ENCODE data around the gene ZNF423. TPM values are rescaled to one million over a fixed set of nuclear protein-coding genes. Genes with fewer than 3 reads are reported as not detected.

The ZNF423 gene
- total RNA-seq, 2 experiments from 2014 or later = not detected

DNA sequence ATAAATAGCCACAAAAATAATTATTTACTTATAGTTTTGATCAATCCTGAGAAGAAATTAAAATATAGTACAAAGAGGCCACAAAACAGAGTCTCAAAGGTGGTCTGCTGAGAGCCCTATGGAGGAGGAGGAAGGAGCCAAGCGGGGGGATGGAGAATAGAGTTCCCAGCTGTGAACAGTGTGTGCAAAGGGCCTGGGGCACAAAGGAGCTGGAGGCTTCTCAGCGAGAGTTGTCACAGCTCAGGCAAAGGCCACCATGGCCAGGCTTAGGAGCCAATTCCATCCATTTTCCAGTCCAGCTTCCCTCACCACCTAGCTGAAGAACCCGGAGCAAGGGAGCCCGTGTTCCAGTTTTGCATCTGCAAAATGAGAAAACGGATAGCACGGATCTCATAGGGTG lies 5.4 kb upstream of the ZNF423 start:
- CTCF ChIA-PET = no interaction called here
- H3K27me3 Mint-ChIP-seq = peaks cover 39% of the 10 kb centered on the region
- peaks cover 12% of the 10 kb centered on the region for H3K4me1 Mint-ChIP-seq
- no peak overlapping the region for H3K27ac Mint-ChIP-seq
- POLR2A ChIA-PET = no interaction called here
- no peak overlapping the region for H3K4me3 Mint-ChIP-seq
- H3K9me3 Mint-ChIP-seq = no peaks in the 10 kb centered on the region
- DNase-seq = no peak
- H3K36me3 Mint-ChIP-seq (ENCODE audit: low read depth) = no peaks in the 10 kb centered on the region

DNA sequence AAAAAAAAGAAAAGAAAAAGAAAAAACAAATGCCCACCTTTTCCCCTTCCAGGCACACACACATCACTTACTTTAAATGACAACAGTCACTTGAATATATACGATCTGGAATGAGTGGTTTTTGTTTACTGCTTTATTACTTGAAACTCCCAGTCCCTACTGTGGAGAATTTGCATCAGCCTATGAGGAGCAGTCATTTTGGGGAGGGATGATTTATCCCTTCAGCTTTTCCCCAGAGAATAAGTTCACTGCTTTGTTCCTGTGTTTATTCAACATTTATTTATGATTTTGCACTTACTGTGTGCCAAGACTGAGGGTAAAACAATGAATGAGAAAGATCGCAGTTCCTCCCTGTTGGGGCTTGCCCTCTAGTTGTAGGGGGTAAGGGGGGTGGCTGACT lies 4.7 kb upstream of the ZNF423 start:
- Mint-ChIP-seq H3K9me3 (no peaks in the 10 kb centered on the region), H3K36me3 (ENCODE audit: low read depth) (no peaks in the 10 kb centered on the region), H3K4me3 (no peak overlapping the region), H3K4me1 (peaks cover 14% of the 10 kb centered on the region), H3K27ac (no peak overlapping the region), H3K27me3 (peaks cover 41% of the 10 kb centered on the region)
- CTCF ChIA-PET = no interaction called here
- DNase-seq = no peak
- POLR2A ChIA-PET = no interaction called here

DNA sequence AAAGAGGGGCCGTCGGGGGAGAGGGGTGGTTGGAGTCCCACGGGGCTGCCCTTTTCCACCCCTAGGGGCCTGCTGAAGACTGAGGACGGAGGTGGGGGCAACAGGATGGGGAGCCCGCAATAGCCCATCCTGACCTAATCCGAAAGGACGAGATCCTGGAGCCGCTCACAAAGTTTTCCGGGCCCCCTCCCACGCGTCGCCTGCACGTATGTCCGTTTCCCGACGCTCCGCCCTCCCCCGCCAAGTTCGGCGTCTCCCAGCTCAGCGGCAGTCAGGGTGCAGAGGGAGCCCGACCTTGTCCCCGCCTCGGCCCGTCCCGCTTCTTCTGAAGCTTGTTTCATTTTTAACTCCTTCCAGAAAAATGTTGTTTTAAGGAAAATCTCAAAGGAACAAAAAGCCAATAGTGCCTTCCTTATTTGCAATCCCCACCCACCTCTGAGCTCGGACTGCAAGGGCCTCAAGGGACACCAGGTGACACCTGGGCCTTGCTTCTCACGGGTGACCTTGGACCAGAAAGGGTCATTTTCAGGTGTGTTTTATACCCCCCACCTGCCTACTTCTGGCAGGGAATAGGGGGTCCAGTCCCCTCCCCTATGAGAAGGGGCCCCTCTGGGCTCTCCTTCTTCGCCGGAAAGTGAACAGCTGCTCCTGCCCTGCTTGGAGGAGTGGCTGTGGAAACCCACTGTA lies 3.4 kb upstream of the ZNF423 start:
- ChIA-PET POLR2A (no interaction called here), CTCF (interaction anchor here (0.7 to 3.2 kb wide), 3 partner anchors 9 to 17 kb away, joined by 3 to 11 read pairs (median 3); no protein-coding TSS in a partner anchor)
- Mint-ChIP-seq H3K9me3 (no peaks in the 10 kb centered on the region), H3K27ac (no peak overlapping the region), H3K27me3 (peaks cover 40% of the 10 kb centered on the region), H3K4me1 (peaks cover 14% of the 10 kb centered on the region), H3K36me3 (ENCODE audit: low read depth) (no peaks in the 10 kb centered on the region), H3K4me3 (peak overlapping the region; percentile 14)
- DNase-seq = no peak

DNA sequence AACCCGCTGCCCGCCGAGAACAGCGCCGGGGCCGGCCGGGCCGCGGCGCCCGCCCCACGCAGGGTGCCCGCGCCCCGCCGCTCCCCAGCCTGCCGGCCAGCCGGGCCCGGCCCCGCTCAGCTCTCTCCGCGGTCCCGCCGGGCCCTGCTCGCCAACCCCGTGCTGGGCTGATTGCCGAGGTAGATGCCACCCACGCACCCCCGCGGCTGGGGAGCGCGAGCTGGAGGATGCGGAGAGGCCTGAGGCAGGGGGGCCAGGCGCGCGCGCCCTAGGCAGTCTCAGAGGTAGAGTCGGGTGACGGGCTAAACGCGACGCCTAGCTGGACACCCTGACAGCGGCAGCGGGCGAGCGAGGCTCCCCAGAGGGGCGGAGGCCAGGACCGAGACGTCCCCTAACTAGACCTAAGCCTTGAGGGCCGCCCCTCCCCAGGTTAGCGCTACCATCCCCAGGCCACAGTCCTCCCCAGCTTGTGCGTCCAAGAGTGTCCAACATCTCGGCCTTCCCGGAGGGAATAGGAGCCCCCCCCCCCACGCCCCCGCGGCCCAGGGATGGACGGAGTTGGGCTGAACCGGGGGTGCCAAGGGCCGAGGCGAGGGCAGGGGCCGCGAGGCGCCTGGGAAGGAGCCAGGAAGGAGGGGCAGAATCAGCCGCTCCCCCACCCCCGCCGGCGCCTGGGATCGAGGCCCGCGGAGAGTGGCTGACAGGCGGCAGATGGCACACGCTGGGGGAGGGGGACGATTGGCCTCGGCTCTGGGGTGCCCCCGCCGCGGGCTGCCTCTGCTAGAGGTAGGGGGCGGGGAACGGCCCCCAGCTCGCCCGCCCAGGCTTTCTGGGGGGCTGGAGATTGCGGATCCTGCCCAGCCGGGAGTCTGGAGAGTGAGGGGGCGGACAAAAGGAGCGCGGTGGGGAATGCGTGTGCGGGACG lies 2.5 kb upstream of the ZNF423 start:
- Mint-ChIP-seq H3K27me3 (peaks cover 43% of the 10 kb centered on the region), H3K4me1 (peaks cover 14% of the 10 kb centered on the region), H3K36me3 (ENCODE audit: low read depth) (no peaks in the 10 kb centered on the region), H3K9me3 (no peaks in the 10 kb centered on the region), H3K4me3 (no peak overlapping the region), H3K27ac (no peak overlapping the region)
- DNase-seq = no peak
- POLR2A ChIA-PET = no interaction called here
- CTCF ChIA-PET = interaction anchor here (0.7 to 3.2 kb wide), 12 partner anchors 10 to 166 kb away, joined by 3 to 13 read pairs (median 4); no protein-coding TSS in a partner anchor

DNA sequence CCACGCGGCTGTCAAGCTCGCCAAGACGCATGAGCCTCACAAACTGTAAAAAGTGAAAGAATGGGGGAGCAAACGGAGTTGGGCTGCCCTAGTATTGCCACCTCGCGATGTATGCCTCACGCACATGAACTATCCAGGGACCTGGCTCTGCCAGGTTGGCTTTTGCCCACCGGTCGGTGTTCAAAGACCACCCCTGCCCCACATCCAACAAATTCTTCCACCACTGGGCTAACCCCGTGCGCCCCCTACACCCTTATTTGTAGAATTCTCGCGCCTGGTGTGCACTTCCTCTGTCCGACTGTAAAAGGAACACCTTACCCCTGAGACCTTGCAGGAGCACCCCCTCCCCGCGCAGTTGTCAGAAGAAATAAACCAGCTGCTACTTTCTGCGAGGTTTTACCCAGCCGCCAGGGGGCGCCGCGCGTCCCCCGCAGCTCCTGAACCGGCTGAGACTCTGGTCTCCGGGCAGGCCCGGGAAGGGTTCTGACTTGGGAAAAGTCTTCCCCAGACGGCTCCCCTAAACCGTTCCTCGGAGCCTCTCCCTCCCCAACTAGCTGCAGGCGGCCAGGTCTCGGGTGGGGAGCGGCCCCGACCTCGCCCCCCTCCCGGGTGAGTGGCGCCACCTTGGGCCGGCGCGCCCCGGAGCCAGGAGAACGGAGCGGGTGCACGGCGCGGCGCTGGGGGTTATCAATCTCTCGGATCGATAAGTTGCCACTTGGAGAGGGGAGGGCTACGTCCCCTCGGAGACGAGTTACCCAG lies 1.7 kb upstream of the ZNF423 start:
- H3K27me3 Mint-ChIP-seq = peaks cover 46% of the 10 kb centered on the region

DNA sequence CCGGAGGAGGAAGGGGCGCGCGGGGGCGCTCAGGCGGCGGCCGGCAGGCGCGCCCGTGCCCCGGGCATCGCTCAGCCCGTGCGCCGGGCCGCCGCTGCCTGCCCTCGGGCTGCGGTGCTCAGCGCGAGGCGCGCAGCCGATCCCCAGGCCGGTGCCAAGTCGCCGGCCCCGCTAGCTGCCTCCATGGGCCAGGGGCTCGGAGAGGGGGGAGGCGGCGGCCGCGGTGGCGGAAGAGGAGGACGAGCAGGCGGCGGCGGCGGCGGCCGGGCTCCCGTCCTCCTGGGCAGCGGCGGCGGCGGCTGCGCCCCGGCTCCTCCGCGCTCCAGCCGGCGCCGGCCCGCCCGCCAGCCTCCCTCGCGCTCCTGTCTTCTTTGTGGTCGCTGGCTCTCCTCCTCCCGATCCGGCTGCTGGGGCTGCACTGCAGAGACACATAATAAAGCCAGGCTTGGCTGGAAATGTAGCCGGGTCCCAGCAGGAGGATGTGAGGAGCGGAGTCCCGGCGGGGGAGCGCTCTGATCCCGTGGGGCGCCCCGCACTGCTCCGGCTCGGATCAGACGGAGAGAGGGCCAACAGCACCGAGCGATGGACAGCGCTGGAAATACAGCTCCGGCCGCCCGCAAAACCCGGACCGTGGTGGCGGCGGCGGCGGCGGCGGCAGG lies 889 bp upstream of the ZNF423 start:
- Mint-ChIP-seq H3K36me3 (ENCODE audit: low read depth) (no peaks in the 10 kb centered on the region), H3K9me3 (no peaks in the 10 kb centered on the region), H3K27ac (no peak overlapping the region), H3K4me3 (peak overlapping the region; percentile 61), H3K27me3 (peaks cover 50% of the 10 kb centered on the region), H3K4me1 (peaks cover 14% of the 10 kb centered on the region)
- DNase-seq = peak; percentile 31
- ChIA-PET CTCF (interaction anchor here (0.6 to 3.2 kb wide), 12 partner anchors 11 to 470 kb away, joined by 3 to 13 read pairs (median 4); partner anchors contain the start of gene CNEP1R1), POLR2A (no interaction called here)

More for the DNA sequence above, 1.7 kb upstream of the ZNF423 start:
- Mint-ChIP-seq H3K4me1 (peaks cover 14% of the 10 kb centered on the region), H3K36me3 (ENCODE audit: low read depth) (no peaks in the 10 kb centered on the region), H3K4me3 (peak overlapping the region; percentile 61), H3K27ac (no peak overlapping the region), H3K9me3 (no peaks in the 10 kb centered on the region)
- ChIA-PET CTCF (interaction anchor here (0.6 to 3.2 kb wide), 13 partner anchors 11 to 469 kb away, joined by 3 to 13 read pairs (median 4); no protein-coding TSS in a partner anchor), POLR2A (no interaction called here)
- peak; percentile 51 for DNase-seq

DNA sequence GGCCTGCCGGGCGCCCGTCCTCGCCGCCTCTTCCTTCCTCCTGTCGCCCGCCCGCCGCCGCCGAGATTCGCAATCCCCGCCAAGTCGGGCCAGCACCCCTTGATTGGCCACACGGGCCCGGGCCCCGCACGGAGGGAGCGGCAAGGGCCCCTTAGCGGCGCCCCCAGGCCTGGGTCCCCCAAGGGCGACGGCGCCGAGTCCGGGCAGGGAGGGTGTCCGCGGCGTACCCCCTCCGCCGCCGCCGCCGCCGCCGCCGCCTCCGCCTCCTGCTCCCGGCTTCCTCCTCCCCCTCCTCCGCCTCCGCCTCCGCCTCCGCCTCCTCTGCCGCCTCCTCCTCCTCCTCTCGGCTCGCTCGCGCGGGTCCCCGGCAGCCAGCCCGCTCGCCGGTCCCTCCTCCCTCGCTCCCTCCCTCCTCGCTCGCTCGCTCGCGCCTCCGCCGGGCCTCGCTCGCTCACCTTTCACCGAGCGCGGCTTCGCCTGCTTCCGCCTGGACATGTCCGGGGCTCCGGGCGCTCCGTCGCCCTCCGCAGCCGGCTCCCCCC lies 561 bp downstream of the ZNF423 start:
- Mint-ChIP-seq H3K4me3 (peak overlapping the region; percentile 59), H3K9me3 (no peaks in the 10 kb centered on the region)
- CTCF ChIA-PET = interaction anchor here (1.0 kb wide), 1 partner anchor 170 kb away, joined by 3 read pairs; the partner anchor contains the start of gene CNEP1R1

DNA sequence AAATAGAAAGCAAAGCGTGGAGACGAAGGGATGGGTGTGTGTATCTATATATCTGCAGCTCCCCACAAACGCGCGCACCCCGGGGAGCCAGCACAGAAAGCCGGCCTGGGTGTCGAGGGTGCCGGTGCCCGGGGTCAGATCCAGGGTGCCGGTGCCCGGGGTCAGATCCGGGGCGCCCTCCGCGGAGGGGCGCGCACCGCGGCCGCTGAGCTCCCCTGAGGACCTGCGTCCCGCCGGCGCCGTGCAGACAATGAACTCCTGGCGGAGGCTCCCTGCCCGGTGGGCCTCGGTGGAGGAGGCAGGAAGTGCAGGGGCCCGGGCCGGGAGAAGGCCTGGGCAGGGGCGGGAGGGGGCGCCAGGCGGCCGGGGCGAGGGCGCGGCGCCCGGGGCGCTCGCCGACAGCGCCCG lies 1.1 kb downstream of the ZNF423 start:
- CTCF ChIA-PET = interaction anchor here (0.7 kb wide), 1 partner anchor 809 kb away, joined by 3 read pairs; no protein-coding TSS in a partner anchor
- POLR2A ChIA-PET = no interaction called here
- H3K27ac Mint-ChIP-seq = no peak overlapping the region
- H3K4me1 Mint-ChIP-seq = peaks cover 14% of the 10 kb centered on the region
- no peak for DNase-seq
- no peaks in the 10 kb centered on the region for H3K36me3 Mint-ChIP-seq (ENCODE audit: low read depth)
- peaks cover 53% of the 10 kb centered on the region for H3K27me3 Mint-ChIP-seq
- H3K4me3 Mint-ChIP-seq = no peak overlapping the region
- no peaks in the 10 kb centered on the region for H3K9me3 Mint-ChIP-seq

More for the DNA sequence above, 561 bp downstream of the ZNF423 start:
- H3K36me3 Mint-ChIP-seq (ENCODE audit: low read depth) = no peaks in the 10 kb centered on the region
- POLR2A ChIA-PET = no interaction called here
- no peak overlapping the region for H3K27ac Mint-ChIP-seq
- DNase-seq = peak; percentile 80
- H3K4me1 Mint-ChIP-seq = peaks cover 14% of the 10 kb centered on the region
- peaks cover 51% of the 10 kb centered on the region for H3K27me3 Mint-ChIP-seq

DNA sequence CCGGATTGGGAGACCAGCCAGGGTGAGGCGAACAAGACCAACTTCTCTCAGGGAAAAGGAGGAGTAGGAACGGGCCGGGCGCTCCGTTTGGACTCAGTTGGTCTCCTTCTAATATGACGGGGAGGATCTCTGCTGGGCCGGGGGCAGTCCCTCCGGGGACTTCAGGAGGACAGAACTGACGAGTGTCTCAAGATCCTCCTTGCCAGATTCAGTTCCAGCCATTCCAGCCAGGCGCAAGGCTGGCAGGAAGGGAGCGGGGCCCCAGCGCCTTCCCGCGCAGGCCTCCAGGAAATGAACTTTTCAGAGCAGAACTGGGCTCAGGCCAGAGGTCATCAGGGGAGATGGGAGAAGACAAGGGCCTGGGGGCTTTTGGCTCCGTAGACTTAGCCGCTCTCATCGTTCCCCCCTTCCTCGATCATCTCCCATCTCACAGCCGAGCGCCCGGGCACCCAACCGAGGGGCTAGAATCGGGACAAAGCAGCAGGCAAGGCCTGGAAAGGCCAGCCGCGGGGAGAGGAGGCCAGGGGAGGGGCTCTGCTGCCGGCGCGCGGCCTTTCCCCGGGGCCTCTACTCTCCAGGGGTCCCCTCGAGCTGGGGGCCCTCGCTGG lies 1.6 kb downstream of the ZNF423 start:
- peaks cover 10% of the 10 kb centered on the region for H3K4me1 Mint-ChIP-seq
- POLR2A ChIA-PET = no interaction called here
- H3K36me3 Mint-ChIP-seq (ENCODE audit: low read depth) = no peaks in the 10 kb centered on the region
- peaks cover 53% of the 10 kb centered on the region for H3K27me3 Mint-ChIP-seq
- no peak for DNase-seq
- peak overlapping the region; percentile 47 for H3K4me3 Mint-ChIP-seq
- H3K27ac Mint-ChIP-seq = no peak overlapping the region
- H3K9me3 Mint-ChIP-seq = no peaks in the 10 kb centered on the region
- CTCF ChIA-PET = interaction anchor here (0.7 kb wide), 1 partner anchor 810 kb away, joined by 3 read pairs; no protein-coding TSS in a partner anchor

DNA sequence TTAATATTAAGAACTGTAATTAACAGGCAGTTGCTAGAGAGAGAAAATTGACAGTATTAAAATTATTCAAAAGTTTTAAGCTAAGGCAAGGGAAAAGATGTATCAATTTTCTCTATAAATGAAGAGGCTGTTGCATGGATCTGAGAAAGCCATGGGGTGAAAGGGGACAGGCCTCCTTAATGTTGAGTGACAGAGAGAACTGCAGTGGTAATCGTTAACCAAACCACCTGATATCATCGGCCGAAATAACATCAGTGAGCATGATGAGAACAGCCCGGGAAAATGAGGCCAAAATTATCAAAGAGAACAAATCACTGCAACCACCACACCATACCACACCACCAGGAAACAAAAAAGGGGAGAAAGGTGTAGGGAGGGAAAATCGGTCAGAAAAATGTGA lies 3.6 kb downstream of the ZNF423 start:
- ChIA-PET POLR2A (interaction anchor here (0.6 kb wide), 1 partner anchor 997 kb away, joined by 3 read pairs; no protein-coding TSS in a partner anchor), CTCF (no interaction called here)
- H3K36me3 Mint-ChIP-seq (ENCODE audit: low read depth) = no peaks in the 10 kb centered on the region
- H3K27me3 Mint-ChIP-seq = peaks cover 43% of the 10 kb centered on the region
- DNase-seq = no peak
- H3K9me3 Mint-ChIP-seq = no peaks in the 10 kb centered on the region
- H3K4me3 Mint-ChIP-seq = no peak overlapping the region
- H3K4me1 Mint-ChIP-seq = peaks cover 4% of the 10 kb centered on the region
- H3K27ac Mint-ChIP-seq = no peak overlapping the region

DNA sequence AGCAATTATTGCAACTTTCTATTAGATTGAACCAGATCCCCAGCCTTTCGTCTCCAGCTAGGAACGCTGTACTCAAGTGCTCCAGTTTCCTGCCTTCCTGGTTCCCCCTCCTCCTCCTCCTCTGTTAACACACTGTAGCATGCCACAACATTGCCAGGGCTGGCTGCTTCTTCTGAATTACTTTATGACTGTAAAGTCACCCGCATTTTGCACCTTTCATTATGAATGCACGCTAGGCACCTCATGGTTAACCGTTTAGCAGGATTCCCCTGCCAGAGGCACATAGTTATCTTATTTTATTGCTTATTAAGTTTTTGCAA lies 4.5 kb downstream of the ZNF423 start:
- H3K27ac Mint-ChIP-seq = no peak overlapping the region
- no peaks in the 10 kb centered on the region for H3K9me3 Mint-ChIP-seq
- POLR2A ChIA-PET = no interaction called here
- peaks cover 2% of the 10 kb centered on the region for H3K4me1 Mint-ChIP-seq
- no peak for DNase-seq
- H3K36me3 Mint-ChIP-seq (ENCODE audit: low read depth) = no peaks in the 10 kb centered on the region
- CTCF ChIA-PET = no interaction called here
- H3K4me3 Mint-ChIP-seq = no peak overlapping the region
- peaks cover 47% of the 10 kb centered on the region for H3K27me3 Mint-ChIP-seq

Measured in activated CD4-positive, alpha-beta memory T cell treated with anti-CD3 and anti-CD28 coated beads, Interleukin-2, amount 10 ng/mL, durations not matched to agents 7 days and 5 days (primary cell).